Stimulated activated naive B cell treated with anti-CD40 and anti-IgM and Interleukin-4, amounts not matched to agents 10 μg/mL and 1 μg/mL and 100 μg/mL, for 72 hours (primary cell): ENCODE data around the gene ALG9.
"Not testable (repeated sequence)": the region's sequence is repeated elsewhere in the genome, so short reads cannot be mapped to it uniquely, and the experiment has no call there.

Source experiments
- ATAC-seq, 2 donors: fragments of 150-1000 bp; cut with Tn5 transposase; replicated peaks; 2 replicates each; pipeline ENCODE4 v1.10.0; 2021; ENCODE audit warnings: moderate library complexity in 1 of 2
- DNase-seq: peaks from one replicate; pipeline ENCODE4 v3.0.0; 2021
- H3K27ac Mint-ChIP-seq: one replicate; pipeline ENCODE4 v1.8.0; 2022; ENCODE audit warnings: mild to moderate bottlenecking, mixed read lengths
- H3K27me3 Mint-ChIP-seq, 2 donors: one replicate each; pipeline ENCODE4 v1.8.0; 2022; ENCODE audit warnings: mixed read lengths in 2 of 2
- H3K36me3 Mint-ChIP-seq, 2 donors: one replicate each; pipeline ENCODE4 v1.8.0; 2022; ENCODE audit warnings: mixed read lengths in 2 of 2, mild to moderate bottlenecking in 1 of 2
- H3K4me1 Mint-ChIP-seq, 2 donors: one replicate each; pipeline ENCODE4 v1.8.0; 2022; ENCODE audit warnings: mixed read lengths in 2 of 2, mild to moderate bottlenecking in 1 of 2
- H3K4me3 Mint-ChIP-seq, 2 donors: one replicate each; pipeline ENCODE4 v1.8.0; 2022; ENCODE audit warnings: mild to moderate bottlenecking in 2 of 2, mixed read lengths in 2 of 2, moderate library complexity in 1 of 2
- H3K9me3 Mint-ChIP-seq, 2 donors: one replicate each; pipeline ENCODE4 v1.8.0; 2022; ENCODE audit warnings: mixed read lengths in 2 of 2, mild to moderate bottlenecking in 1 of 2

Gene ALG9

DNA sequence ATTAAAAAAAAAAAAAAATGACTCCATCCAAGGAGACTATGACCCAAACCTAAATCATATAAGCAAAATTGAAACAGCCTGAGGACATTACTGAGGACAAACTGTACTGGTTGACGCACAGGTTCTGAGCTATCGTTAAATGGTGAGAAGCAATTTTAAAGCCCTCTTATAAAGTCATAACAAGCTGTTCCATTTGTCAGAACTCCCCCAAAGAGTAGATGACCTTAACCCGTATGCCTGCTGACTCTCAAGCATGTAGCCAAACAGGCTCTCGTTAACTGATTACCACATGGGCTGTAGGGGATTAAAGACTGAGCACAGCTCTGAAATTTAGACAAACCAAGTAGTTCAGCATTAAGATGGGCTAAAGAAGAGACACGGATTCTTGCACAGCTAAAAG is 38.0 kb upstream of the ALG9 start:
- DNase-seq (no peak), ATAC-seq (no peak)
- Mint-ChIP-seq H3K4me1 (no peaks in the 10 kb centered on the region), H3K27me3 (peaks cover 46 to 58% of the 10 kb centered on the region in 2 donors), H3K9me3 (peaks cover 3 to 4% of the 10 kb centered on the region in 2 donors), H3K4me3 (no peak overlapping the region), H3K36me3 (peaks cover 2 to 7% of the 10 kb centered on the region in 2 donors), H3K27ac (no peak overlapping the region)

DNA sequence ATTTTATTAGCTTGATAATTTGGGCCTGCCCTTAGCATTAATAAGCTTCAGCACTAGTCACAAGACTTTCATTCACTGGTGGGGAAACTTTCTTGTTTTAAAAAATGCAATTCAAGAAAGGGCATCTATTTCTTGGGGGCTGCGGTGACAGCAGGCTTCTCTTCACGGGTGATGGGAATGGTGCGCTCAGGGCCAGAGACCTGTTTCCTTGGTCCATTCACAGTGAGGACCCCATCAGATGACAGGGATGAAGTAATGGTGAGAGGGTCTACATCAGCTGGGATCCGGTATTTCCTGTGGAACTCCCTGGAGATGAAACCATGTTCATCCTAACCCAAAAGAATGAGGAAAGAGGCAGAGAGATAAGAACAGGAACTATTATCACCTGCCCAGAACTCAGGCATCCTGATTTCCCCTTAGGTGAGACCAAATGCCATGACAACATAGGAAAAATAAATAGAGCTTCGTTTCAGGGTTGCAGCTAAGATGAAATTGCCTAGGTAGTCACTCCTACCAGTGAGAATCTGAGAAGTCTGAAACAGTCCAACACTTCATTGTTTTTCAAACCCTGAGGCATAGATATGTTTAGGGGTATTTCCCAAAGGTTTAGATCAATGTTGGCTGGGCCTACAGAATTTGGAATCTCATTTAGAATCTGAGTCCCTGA is 37.4 kb upstream of the ALG9 start:
- ATAC-seq (no peak), DNase-seq (no peak)
- Mint-ChIP-seq H3K4me1 (no peaks in the 10 kb centered on the region), H3K4me3 (no peak overlapping the region), H3K27ac (no peak overlapping the region), H3K9me3 (peaks cover 3 to 4% of the 10 kb centered on the region in 2 donors), H3K36me3 (peaks cover 2 to 7% of the 10 kb centered on the region in 2 donors), H3K27me3 (peaks cover 42 to 52% of the 10 kb centered on the region in 2 donors)

DNA sequence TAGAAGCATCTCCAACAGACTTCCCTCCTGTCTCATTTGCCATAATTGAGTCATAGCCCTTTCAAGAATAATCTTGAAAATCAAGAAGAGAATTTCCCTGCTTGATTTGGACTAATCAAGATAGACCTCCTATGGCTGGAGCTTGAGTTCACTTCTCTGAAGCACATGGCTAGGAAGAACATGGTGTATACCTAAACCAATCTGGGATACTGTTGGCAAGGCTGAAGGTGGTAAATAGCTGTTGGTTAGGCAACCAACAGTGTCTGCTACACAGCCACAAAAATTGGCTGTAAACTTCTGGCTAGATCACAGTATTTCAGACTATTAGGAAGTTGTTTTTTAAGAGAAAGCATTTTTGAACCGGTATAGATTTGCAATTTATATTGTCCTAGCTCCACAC is 35.3 kb upstream of the ALG9 start:
- H3K27me3 Mint-ChIP-seq = peaks cover 38 to 43% of the 10 kb centered on the region in 2 donors
- ATAC-seq (no peak), DNase-seq (no peak)
- H3K9me3 Mint-ChIP-seq = peaks cover 3 to 4% of the 10 kb centered on the region in 2 donors
- no peak overlapping the region for H3K4me3 Mint-ChIP-seq
- H3K36me3 Mint-ChIP-seq = peaks cover 2 to 7% of the 10 kb centered on the region in 2 donors
- no peak overlapping the region for H3K27ac Mint-ChIP-seq
- H3K4me1 Mint-ChIP-seq = no peaks in the 10 kb centered on the region

DNA sequence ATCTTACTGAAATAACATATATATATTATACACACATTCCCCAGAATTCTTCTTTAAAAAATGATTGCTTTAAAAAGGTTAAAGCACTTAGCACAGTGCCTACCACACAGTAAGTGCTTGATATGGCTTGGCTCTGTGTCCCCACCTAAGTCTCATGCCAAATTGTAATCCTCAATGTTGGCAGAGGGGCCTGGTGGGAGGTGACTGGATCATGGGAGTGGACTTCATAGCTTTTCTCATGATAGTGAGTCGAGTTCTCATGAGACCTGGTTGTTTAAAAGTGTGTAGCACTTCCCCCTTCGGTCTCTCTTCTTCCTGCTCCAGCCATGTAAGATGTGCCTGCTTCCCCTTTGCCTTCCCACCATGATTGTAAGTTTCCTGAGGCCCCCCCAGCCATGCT is 34.0 kb upstream of the ALG9 start:
- no peak for ATAC-seq
- DNase-seq = no peak
- peaks cover 2 to 7% of the 10 kb centered on the region in 2 donors for H3K36me3 Mint-ChIP-seq
- H3K27ac Mint-ChIP-seq = no peak overlapping the region
- H3K4me1 Mint-ChIP-seq = no peaks in the 10 kb centered on the region
- H3K9me3 Mint-ChIP-seq = peaks cover 3 to 4% of the 10 kb centered on the region in 2 donors
- peaks cover 31 to 37% of the 10 kb centered on the region in 2 donors for H3K27me3 Mint-ChIP-seq
- no peak overlapping the region for H3K4me3 Mint-ChIP-seq

DNA sequence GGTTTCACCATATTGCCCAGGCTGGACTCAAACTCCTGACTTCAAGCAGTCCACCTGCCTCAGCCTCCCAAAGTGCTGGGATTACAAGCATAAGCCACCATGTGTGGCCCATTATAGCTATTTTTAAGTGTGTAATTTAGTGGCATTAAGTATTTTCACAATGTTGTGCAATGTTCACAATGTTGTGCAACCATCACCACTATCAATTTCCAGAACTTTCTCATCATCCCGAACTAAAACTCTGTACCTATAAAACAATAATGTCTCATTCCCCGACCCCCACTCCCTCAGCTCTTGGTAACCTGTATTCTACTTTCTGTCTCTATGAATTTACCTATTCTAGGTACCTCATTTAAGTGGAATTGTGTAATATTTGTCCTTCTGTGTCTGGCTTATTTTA is 15.5 kb upstream of the ALG9 start:
- Mint-ChIP-seq H3K36me3 (peaks cover 8 to 15% of the 10 kb centered on the region in 2 donors), H3K4me1 (no peaks in the 10 kb centered on the region), H3K4me3 (no peak overlapping the region), H3K27ac (no peak overlapping the region), H3K9me3 (no peaks in the 10 kb centered on the region), H3K27me3 (no peaks in the 10 kb centered on the region)
- ATAC-seq (no peak), DNase-seq (no peak)

DNA sequence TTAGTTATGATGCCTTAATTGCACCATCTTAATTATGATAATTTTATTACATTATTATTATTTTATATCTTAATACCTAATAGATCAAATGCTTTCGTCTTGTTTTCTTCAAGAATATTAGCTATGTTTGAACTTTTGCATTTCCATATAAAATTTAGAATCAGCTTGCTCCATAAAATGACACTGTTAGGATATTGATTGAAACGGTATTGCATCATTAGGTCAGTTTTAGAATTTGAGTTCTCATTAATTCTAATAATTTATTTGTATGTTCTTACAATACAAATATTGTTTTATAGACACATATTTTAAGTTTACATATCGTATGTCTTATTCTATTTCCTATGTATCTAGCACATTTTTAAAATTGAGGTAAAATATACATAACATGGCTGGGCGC is 14.7 kb upstream of the ALG9 start:
- Mint-ChIP-seq H3K4me3 (no peak overlapping the region), H3K4me1 (no peaks in the 10 kb centered on the region), H3K9me3 (no peaks in the 10 kb centered on the region), H3K36me3 (peaks cover 8 to 18% of the 10 kb centered on the region in 2 donors), H3K27me3 (no peaks in the 10 kb centered on the region), H3K27ac (no peak overlapping the region)
- ATAC-seq (no peak), DNase-seq (no peak)

DNA sequence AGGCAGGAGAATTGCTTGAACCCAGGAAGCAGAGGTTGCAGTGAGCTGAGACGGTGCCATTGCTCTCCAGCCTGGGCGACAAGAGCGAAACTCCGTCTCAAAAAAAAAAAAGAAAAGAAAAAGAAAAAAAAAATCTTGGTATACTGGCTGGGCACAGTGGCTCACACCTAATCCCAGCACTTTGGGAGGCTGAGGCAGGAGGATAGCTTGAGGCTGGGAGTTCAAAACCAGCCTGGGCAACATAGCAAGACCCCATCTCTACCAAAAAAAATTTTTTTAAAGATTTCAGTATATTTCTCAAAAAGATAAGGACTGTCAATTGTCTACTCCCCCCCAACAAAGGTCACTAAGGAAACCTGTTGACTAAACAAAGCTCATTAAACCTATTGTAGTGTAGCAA is 13.7 kb upstream of the ALG9 start:
- H3K4me3 Mint-ChIP-seq, ATAC-seq, H3K27ac Mint-ChIP-seq, H3K27me3 Mint-ChIP-seq, H3K9me3 Mint-ChIP-seq, H3K4me1 Mint-ChIP-seq, DNase-seq: not testable (repeated sequence)
- peaks cover 8 to 18% of the 10 kb centered on the region in 2 donors for H3K36me3 Mint-ChIP-seq

DNA sequence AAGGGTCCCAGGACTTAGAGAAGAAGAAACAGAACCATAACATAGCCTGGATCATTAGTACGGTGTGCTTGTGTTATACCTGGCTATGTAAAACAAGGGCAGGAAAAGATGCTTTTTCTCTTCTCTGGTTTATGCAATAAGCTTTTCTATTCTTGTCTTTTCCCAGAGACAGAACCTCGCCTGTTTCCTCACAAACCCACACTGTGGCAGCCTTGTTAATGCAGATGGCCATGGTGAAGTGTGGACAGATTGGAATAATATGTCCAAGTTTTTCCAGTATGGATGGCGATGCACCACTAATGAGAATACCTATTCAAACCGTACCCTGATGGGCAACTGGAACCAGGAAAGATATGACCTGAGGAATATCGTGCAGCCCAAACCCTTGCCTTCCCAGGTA is 10.8 kb upstream of the ALG9 start:
- Mint-ChIP-seq H3K27me3 (no peaks in the 10 kb centered on the region), H3K4me3 (no peak overlapping the region), H3K4me1 (peaks cover 10 to 15% of the 10 kb centered on the region in 2 donors), H3K27ac (no peak overlapping the region), H3K9me3 (no peaks in the 10 kb centered on the region), H3K36me3 (peaks cover 8 to 22% of the 10 kb centered on the region in 2 donors)
- ATAC-seq = no peak
- DNase-seq = no peak

DNA sequence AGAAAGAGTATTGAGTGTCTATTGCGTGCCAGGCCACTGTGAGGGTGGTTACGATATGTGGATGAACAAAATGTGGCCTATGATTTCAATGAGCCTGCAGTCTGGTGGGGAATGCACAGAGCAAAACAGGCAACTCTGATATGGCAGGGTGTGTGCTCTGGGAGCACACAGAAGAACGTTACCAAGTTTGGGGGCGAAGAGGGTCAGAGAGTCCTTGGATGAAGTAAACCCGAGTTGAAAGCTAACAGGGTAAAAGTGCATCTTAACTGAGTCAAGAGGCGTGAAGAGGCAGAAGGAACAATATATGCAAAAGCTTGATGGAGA is 8.2 kb upstream of the ALG9 start:
- H3K27ac Mint-ChIP-seq = peak overlapping the region; percentile 99
- peak overlapping the region; percentile 93 to 94 for H3K4me3 Mint-ChIP-seq
- ATAC-seq (peak; percentile 1 to 3), DNase-seq (no peak)
- peaks cover 9 to 26% of the 10 kb centered on the region in 2 donors for H3K36me3 Mint-ChIP-seq
- H3K4me1 Mint-ChIP-seq = peaks cover 12 to 15% of the 10 kb centered on the region in 2 donors
- no peaks in the 10 kb centered on the region for H3K9me3 Mint-ChIP-seq
- H3K27me3 Mint-ChIP-seq = no peaks in the 10 kb centered on the region

DNA sequence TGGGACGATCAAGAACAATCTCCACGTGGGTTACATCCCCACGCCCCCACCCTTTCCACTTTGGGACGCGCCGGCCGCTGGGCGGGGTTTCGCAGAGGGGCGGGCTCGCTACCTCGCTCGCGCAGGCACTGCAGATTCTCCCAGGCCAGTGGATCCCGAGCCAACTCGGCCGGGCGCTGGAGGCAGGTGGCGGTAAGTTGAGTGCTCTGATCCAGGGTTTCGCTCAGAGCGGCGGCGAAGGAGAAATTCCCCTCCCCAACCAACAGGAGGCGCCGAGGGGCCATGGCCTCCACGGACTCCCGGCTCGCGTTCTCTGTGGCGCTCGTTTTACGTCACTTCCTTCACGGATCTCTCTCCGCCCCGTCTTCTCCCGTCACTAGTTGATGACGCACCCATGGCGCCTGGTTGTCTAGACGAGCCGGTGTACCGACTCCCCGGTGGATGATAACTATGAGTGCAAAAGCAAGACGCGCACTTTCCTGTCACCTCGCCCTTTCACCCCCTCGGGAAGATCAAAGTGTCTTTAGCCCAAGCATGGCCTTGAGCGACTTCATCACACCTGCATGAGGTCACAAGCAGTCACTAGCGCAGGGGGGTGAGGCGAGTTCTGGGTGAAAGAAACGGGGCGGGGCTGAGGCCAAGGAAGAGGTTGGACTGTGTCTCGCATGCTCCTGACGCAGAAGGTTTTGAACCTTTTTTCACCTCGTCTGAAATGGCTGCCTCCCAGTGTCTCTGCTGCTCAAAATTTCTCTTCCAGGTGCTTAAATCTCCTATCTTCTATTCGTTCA is 7.7 kb upstream of the ALG9 start, which contains the start of the genes CFAP68 and FDXACB1:
Gene CFAP68 (plus strand): TSS at position 693 of the 788 bp plus-strand sequence. CDS start 20 bp downstream, at position 713.
Gene FDXACB1 (minus strand): TSS at position 317 of the 788 bp plus-strand sequence. CDS start 33 bp downstream, at position 284.
- Mint-ChIP-seq H3K27me3 (no peaks in the 10 kb centered on the region), H3K9me3 (no peaks in the 10 kb centered on the region), H3K36me3 (peaks cover 9 to 24% of the 10 kb centered on the region in 2 donors), H3K27ac (peak within 1 kb of the TSS; percentile 99), H3K4me1 (peaks cover 12 to 15% of the 10 kb centered on the region in 2 donors), H3K4me3 (peak within 1 kb of the TSS; percentile 93 to 94)
- DNase-seq (peak; percentile 93), ATAC-seq (peak; percentile 94 to 95)

DNA sequence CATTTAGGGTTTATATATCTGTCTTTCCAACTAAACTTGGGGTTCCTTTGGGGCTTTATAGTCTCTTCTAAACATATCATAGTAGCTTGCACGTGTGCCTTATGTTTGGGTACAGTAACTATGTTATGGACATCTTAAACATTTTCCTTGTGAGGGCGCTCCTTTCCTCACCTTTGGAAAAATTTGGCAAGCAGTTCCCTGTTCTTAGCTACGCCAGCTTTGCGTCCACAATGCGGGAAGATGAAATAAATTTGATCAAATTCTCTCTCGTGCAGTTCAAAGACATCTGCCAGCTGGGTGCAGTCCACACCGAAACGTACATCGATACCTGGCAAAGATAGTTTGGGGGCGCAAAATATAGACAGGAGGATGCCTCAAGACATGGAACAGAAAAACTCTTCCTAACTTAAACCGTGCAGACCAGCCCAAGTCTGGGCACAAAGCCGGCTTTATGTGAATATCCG is 7.0 kb upstream of the ALG9 start:
- Mint-ChIP-seq H3K9me3 (no peaks in the 10 kb centered on the region), H3K36me3 (peaks cover 10 to 24% of the 10 kb centered on the region in 2 donors), H3K4me1 (peaks cover 12 to 15% of the 10 kb centered on the region in 2 donors), H3K4me3 (peak overlapping the region; percentile 93 to 94), H3K27ac (peak overlapping the region; percentile 99), H3K27me3 (no peaks in the 10 kb centered on the region)
- peak in 1 of 2 donors; percentile 8 for ATAC-seq
- DNase-seq = no peak

DNA sequence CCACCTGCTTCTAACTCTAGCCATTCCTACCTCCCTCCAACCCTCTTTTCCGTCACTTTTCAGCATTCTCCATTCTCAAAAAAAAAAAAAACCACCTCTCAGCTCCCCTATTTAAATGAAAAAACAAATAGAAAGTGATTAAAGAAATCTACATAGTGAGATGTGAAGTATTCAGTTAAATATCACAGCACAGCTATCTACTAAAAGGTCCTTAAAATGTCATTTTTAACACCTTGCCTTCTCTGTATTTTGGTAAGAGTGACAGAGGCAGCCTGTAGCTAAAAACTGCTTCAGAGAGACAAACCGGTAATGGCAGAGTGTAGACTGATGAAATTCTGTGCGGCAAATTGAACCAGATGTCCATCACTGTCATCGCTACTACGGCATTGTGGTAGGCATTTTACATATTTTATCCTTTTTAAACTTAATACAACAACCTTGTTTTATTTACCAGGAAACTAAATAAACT is 346 bp upstream of the ALG9 start:
- DNase-seq (no peak), ATAC-seq (no peak)
- peaks cover 9 to 31% of the 10 kb centered on the region in 2 donors for H3K4me1 Mint-ChIP-seq
- H3K4me3 Mint-ChIP-seq = peak overlapping the region; percentile 93 to 94
- no peaks in the 10 kb centered on the region for H3K27me3 Mint-ChIP-seq
- peak overlapping the region; percentile 94 for H3K27ac Mint-ChIP-seq
- peaks cover 22 to 40% of the 10 kb centered on the region in 2 donors for H3K36me3 Mint-ChIP-seq
- no peaks in the 10 kb centered on the region for H3K9me3 Mint-ChIP-seq

DNA sequence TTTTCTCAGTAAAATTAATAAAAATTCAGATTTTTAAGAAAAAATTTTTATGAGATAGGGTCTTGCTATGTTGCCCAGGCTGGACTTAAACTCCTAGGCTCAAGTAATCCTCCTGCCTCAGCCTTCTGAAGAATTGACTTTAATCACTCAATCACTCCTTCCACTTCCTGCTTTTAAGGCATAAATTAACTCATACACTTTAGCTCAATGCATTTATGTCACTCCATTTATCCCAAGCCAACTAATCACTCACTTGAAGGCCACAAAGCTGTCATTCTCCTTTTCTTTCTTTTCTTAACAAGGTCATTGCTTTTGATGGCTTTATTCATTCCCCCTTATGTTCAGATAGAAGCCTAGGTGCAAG is 877 bp downstream of the ALG9 start:
- ATAC-seq (peak; percentile 27 to 31), DNase-seq (no peak)
- no peaks in the 10 kb centered on the region for H3K27me3 Mint-ChIP-seq
- H3K9me3 Mint-ChIP-seq = no peaks in the 10 kb centered on the region
- peak overlapping the region; percentile 94 for H3K27ac Mint-ChIP-seq
- peaks cover 8 to 31% of the 10 kb centered on the region in 2 donors for H3K4me1 Mint-ChIP-seq
- peaks cover 26 to 47% of the 10 kb centered on the region in 2 donors for H3K36me3 Mint-ChIP-seq
- H3K4me3 Mint-ChIP-seq = peak overlapping the region; percentile 93 to 94

DNA sequence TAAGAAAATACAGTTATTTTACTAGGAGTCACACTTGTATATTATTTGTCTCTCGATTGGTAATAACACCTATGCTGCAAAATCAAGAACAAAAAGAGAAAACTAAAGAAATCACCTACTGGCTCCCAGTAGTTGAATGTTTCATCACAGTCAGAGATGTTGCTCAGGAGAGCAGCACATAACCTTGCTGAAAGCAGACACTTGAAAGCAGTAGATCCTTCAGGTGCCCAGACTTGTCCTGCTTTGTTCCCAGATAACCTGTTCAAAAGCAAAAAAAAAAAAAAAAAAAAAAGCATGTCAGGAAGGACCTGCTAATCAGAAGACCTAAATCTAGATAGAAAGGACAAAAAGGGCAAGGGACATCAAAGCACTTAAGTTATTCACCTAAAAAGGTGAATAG is 1.3 kb downstream of the ALG9 start:
- DNase-seq (no peak), ATAC-seq (no peak)
- Mint-ChIP-seq H3K27me3 (no peaks in the 10 kb centered on the region), H3K36me3 (peaks cover 26 to 49% of the 10 kb centered on the region in 2 donors), H3K4me3 (no peak overlapping the region), H3K27ac (no peak overlapping the region), H3K9me3 (no peaks in the 10 kb centered on the region), H3K4me1 (peaks cover 8 to 31% of the 10 kb centered on the region in 2 donors)
